Measurements from ENCODE around the gene CDC42BPG. TPM values are rescaled to one million over a fixed set of nuclear protein-coding genes. Genes with fewer than 3 reads are reported as not detected.

The CDC42BPG gene
- total and polyA plus RNA-seq, 9 of the 15 experiments (the other 6 are each of a cell fraction or from before 2014, with no cell fraction given): 0.04 to 8.8 (median 2.1) TPM

DNA sequence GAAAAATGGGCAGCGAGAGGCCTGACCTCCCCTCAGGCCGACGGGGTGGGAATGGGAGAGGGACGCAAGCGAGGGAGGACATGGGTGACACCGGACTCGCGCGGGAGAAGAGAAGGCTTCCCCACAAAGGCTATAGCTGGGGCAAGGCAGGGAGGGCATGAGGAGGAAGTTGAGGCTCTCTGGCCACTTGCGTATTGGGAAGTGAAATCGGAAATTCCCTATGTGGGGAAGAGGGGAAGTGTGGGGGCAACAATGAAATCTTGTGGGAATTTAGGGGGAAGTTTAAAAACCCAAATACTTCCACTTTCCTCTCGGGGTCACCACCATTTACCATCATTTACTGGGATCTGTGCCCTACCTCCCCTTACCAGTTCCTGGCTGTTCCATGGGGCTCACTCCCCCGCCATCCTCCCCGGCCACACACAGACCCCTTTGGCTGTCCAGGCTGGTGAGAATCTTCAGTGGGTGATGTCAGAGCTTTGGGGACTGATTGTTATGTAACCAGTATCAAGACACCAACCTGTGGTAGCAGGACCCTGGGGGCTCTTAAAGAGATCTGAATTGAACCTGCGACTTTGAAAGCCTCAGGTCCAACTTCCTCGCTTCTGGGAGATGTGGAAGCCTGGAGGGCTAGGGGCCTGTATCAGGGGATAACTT is 34.9 kb upstream of the CDC42BPG start (continued):
- TF ChIP-seq HBP1 (CRISPR knock-in tag; IDR thresholded peaks at IDR 0.05) (peak; percentile 66; the same call in 1 of the 2 replicates), DPF2 (IDR thresholded peaks at IDR 0.05) (0 out of 2 replicates have a peak, but pooled peaks have one; percentile 10), HDGF (IDR thresholded peaks at IDR 0.05) (0 out of 2 replicates have a peak, but pooled peaks have one; percentile 75), ZNF695 (CRISPR knock-in tag; IDR thresholded peaks at IDR 0.05) (no peak), SMARCE1 (IDR thresholded peaks at IDR 0.05) (peak; percentile 46; the same call in 1 of the 2 replicates), LARP7 (IDR thresholded peaks at IDR 0.05) (no peak), JUND (IDR thresholded peaks at IDR 0.05; ENCODE audit: borderline replicate concordance, low read depth, low read length) (0 out of 2 replicates have a peak, but pooled peaks have one; percentile 8), JUND (tag; IDR thresholded peaks at IDR 0.05; ENCODE audit: borderline replicate concordance, low read depth, low read length) (no peak), REST (IDR thresholded peaks at IDR 0.05; ENCODE audit: borderline replicate concordance) (no peak), REST (CRISPR knock-in tag; IDR thresholded peaks at IDR 0.05; ENCODE audit: low read depth) (no peak), ZNF764 (CRISPR knock-in tag; IDR thresholded peaks at IDR 0.05; ENCODE audit: low read depth) (no peak), NR4A1 (CRISPR knock-in tag; IDR thresholded peaks at IDR 0.05) (no peak), NR4A1 (tag; IDR thresholded peaks at IDR 0.05) (0 out of 2 replicates have a peak, but pooled peaks have one; percentile 4), NBN (IDR thresholded peaks at IDR 0.05; ENCODE audit: low read depth) (0 out of 2 replicates have a peak, but pooled peaks have one; percentile 1), FOSL1 (tag; conservative IDR thresholded peaks at IDR 0.05) (0 out of 2 replicates have a peak, but pooled peaks have one; percentile 3), SRSF9 (IDR thresholded peaks at IDR 0.05; ENCODE audit: borderline replicate concordance, low read depth, low read length) (no peak)
- TF ChIP-seq, protein P1, sequence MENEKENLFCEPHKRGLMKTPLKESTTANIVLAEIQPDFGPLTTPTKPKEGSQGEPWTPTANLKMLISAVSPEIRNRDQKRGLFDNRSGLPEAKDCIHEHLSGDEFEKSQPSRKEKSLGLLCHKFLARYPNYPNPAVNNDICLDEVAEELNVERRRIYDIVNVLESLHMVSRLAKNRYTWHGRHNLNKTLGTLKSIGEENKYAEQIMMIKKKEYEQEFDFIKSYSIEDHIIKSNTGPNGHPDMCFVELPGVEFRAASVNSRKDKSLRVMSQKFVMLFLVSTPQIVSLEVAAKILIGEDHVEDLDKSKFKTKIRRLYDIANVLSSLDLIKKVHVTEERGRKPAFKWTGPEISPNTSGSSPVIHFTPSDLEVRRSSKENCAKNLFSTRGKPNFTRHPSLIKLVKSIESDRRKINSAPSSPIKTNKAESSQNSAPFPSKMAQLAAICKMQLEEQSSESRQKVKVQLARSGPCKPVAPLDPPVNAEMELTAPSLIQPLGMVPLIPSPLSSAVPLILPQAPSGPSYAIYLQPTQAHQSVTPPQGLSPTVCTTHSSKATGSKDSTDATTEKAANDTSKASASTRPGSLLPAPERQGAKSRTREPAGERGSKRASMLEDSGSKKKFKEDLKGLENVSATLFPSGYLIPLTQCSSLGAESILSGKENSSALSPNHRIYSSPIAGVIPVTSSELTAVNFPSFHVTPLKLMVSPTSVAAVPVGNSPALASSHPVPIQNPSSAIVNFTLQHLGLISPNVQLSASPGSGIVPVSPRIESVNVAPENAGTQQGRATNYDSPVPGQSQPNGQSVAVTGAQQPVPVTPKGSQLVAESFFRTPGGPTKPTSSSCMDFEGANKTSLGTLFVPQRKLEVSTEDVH (IDR thresholded peaks at IDR 0.05; ENCODE audit: low read depth, partially characterized antibody): peak; percentile 11

All from K562 (cell line).